ENCODE data around the gene CREB3L1. TPM values are rescaled to one million over a fixed set of nuclear protein-coding genes. Genes with fewer than 3 reads are reported as not detected.

CREB3L1 gene
- total and polyA plus RNA-seq, 2 experiments from 2014 or later: 8.5 to 10.4 TPM

DNA sequence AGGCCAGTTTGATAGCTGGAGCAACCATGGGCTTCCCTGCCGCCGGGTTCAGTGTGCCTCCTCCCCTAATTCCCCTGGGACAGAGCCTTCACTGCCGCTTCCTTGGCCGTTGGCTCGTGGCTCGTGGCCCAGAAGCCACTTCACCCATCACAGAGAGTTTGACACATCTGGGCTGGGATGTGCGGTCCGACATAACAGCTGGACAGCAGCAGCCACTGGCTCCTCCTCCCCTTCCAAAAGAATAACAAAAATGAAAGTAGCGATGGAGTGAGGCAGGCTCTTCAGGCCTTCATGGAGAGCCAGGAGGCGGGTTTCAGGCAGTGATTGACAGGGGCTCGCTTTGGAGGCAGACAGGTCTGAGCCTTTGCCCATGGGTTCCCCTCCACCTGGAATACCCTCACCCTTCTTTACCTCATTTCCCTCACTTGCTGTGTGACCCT is 8.2 kb downstream of the CREB3L1 start (continued):
- no peak for TF ChIP-seq EZH2 (IDR thresholded peaks at IDR 0.05; ENCODE audit: low read depth, unreplicated experiment)
- TF ChIP-seq, protein P1, sequence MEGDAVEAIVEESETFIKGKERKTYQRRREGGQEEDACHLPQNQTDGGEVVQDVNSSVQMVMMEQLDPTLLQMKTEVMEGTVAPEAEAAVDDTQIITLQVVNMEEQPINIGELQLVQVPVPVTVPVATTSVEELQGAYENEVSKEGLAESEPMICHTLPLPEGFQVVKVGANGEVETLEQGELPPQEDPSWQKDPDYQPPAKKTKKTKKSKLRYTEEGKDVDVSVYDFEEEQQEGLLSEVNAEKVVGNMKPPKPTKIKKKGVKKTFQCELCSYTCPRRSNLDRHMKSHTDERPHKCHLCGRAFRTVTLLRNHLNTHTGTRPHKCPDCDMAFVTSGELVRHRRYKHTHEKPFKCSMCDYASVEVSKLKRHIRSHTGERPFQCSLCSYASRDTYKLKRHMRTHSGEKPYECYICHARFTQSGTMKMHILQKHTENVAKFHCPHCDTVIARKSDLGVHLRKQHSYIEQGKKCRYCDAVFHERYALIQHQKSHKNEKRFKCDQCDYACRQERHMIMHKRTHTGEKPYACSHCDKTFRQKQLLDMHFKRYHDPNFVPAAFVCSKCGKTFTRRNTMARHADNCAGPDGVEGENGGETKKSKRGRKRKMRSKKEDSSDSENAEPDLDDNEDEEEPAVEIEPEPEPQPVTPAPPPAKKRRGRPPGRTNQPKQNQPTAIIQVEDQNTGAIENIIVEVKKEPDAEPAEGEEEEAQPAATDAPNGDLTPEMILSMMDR (conservative IDR thresholded peaks at IDR 0.05; ENCODE audit: low read depth in 2 of 2): no peak
- TF ChIP-seq POLR2AphosphoS5 (IDR thresholded peaks at IDR 0.05; ENCODE audit: low read depth): no peak

DNA sequence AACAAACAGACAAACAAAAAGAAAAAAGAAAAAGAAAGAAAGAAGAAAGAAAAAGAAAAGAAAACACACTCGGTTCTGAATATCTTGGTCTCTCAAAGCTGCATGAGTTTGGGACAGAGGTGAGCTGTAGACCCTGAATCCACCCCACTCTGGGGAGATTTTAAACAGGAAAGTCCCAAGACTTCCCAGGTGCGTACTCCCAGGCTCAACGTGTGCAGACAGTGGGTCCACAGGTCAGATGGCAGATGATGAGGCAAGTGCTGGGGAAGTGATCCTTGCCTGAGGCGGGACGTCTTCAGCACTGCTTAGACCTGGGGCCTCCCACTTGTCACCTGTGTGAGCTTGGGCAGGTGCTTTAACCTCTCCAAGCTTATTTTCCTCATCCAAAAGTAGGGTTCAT is 9.3 kb downstream of the CREB3L1 start:
- peaks cover 39% of the 10 kb centered on the region for H3K4me1 Mint-ChIP-seq
- no peak overlapping the region for H3K4me3 ChIP-seq
- ATAC-seq (no peak), DNase-seq (ENCODE audit: low spot score) (no peak)
- H3K27me3 Mint-ChIP-seq (ENCODE audit: insufficient read depth, low read depth, poor library complexity): peaks cover 20% of the 10 kb centered on the region
- peaks cover 40% of the 10 kb centered on the region for H3K4me1 ChIP-seq (ENCODE audit: insufficient read depth)
- H4K20me1 ChIP-seq (replicated peaks; ENCODE audit: insufficient read depth): no peaks in the 10 kb centered on the region
- H3K4me2 ChIP-seq: no peak overlapping the region
- peaks cover 6% of the 10 kb centered on the region; the same call in 1 of the 2 replicates for H3F3A ChIP-seq (replicated peaks; ENCODE audit: low read depth)
- no peaks in the 10 kb centered on the region for H3K36me3 ChIP-seq (ENCODE audit: insufficient read depth)
- H3K79me2 ChIP-seq (replicated peaks; ENCODE audit: insufficient read depth): no peaks in the 10 kb centered on the region
- H3K4me3 Mint-ChIP-seq: no peak overlapping the region; the same call in 2 of the 3 replicates
- H3K27me3 ChIP-seq (ENCODE audit: insufficient read depth): no peaks in the 10 kb centered on the region
- H3K27ac ChIP-seq (ENCODE audit: low read depth): no peak overlapping the region
- H2AFZ ChIP-seq: no peak overlapping the region
- peaks cover 4% of the 10 kb centered on the region; the same call in 1 of the 2 replicates for H3K9me2 ChIP-seq (ENCODE audit: insufficient read depth)
- no peaks in the 10 kb centered on the region for H3K9me3 Mint-ChIP-seq
- H3K27ac Mint-ChIP-seq: no peak overlapping the region
- no peaks in the 10 kb centered on the region; the same call in 2 of the 3 replicates for H3K36me3 Mint-ChIP-seq (ENCODE audit: low read depth)
- no peak for TF ChIP-seq ZNF114 (CRISPR knock-in tag; IDR thresholded peaks at IDR 0.05)
- TF ChIP-seq CREB1 (CRISPR knock-in tag; IDR thresholded peaks at IDR 0.05; ENCODE audit: low read depth): no peak
- TF ChIP-seq, protein P1 (conservative IDR thresholded peaks at IDR 0.05; ENCODE audit: low read depth in 2 of 2): no peak
- no peak for TF ChIP-seq POLR2AphosphoS5 (IDR thresholded peaks at IDR 0.05; ENCODE audit: low read depth)
- TF ChIP-seq, protein P2, sequence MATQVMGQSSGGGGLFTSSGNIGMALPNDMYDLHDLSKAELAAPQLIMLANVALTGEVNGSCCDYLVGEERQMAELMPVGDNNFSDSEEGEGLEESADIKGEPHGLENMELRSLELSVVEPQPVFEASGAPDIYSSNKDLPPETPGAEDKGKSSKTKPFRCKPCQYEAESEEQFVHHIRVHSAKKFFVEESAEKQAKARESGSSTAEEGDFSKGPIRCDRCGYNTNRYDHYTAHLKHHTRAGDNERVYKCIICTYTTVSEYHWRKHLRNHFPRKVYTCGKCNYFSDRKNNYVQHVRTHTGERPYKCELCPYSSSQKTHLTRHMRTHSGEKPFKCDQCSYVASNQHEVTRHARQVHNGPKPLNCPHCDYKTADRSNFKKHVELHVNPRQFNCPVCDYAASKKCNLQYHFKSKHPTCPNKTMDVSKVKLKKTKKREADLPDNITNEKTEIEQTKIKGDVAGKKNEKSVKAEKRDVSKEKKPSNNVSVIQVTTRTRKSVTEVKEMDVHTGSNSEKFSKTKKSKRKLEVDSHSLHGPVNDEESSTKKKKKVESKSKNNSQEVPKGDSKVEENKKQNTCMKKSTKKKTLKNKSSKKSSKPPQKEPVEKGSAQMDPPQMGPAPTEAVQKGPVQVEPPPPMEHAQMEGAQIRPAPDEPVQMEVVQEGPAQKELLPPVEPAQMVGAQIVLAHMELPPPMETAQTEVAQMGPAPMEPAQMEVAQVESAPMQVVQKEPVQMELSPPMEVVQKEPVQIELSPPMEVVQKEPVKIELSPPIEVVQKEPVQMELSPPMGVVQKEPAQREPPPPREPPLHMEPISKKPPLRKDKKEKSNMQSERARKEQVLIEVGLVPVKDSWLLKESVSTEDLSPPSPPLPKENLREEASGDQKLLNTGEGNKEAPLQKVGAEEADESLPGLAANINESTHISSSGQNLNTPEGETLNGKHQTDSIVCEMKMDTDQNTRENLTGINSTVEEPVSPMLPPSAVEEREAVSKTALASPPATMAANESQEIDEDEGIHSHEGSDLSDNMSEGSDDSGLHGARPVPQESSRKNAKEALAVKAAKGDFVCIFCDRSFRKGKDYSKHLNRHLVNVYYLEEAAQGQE (IDR thresholded peaks at IDR 0.05; ENCODE audit: unreplicated experiment): no peak
- no peak for TF ChIP-seq EZH2phosphoT487 (IDR thresholded peaks at IDR 0.05; ENCODE audit: unreplicated experiment)
- TF ChIP-seq JUNB (IDR thresholded peaks at IDR 0.05; ENCODE audit: unreplicated experiment): no peak
- TF ChIP-seq ZNF331 (CRISPR knock-in tag; IDR thresholded peaks at IDR 0.05; ENCODE audit: low read depth): no peak
- TF ChIP-seq EZH2 (IDR thresholded peaks at IDR 0.05; ENCODE audit: low read depth, unreplicated experiment): no peak
- TF ChIP-seq STAT1 (IDR thresholded peaks at IDR 0.05; ENCODE audit: unreplicated experiment): no peak
- TF ChIP-seq, protein P3, sequence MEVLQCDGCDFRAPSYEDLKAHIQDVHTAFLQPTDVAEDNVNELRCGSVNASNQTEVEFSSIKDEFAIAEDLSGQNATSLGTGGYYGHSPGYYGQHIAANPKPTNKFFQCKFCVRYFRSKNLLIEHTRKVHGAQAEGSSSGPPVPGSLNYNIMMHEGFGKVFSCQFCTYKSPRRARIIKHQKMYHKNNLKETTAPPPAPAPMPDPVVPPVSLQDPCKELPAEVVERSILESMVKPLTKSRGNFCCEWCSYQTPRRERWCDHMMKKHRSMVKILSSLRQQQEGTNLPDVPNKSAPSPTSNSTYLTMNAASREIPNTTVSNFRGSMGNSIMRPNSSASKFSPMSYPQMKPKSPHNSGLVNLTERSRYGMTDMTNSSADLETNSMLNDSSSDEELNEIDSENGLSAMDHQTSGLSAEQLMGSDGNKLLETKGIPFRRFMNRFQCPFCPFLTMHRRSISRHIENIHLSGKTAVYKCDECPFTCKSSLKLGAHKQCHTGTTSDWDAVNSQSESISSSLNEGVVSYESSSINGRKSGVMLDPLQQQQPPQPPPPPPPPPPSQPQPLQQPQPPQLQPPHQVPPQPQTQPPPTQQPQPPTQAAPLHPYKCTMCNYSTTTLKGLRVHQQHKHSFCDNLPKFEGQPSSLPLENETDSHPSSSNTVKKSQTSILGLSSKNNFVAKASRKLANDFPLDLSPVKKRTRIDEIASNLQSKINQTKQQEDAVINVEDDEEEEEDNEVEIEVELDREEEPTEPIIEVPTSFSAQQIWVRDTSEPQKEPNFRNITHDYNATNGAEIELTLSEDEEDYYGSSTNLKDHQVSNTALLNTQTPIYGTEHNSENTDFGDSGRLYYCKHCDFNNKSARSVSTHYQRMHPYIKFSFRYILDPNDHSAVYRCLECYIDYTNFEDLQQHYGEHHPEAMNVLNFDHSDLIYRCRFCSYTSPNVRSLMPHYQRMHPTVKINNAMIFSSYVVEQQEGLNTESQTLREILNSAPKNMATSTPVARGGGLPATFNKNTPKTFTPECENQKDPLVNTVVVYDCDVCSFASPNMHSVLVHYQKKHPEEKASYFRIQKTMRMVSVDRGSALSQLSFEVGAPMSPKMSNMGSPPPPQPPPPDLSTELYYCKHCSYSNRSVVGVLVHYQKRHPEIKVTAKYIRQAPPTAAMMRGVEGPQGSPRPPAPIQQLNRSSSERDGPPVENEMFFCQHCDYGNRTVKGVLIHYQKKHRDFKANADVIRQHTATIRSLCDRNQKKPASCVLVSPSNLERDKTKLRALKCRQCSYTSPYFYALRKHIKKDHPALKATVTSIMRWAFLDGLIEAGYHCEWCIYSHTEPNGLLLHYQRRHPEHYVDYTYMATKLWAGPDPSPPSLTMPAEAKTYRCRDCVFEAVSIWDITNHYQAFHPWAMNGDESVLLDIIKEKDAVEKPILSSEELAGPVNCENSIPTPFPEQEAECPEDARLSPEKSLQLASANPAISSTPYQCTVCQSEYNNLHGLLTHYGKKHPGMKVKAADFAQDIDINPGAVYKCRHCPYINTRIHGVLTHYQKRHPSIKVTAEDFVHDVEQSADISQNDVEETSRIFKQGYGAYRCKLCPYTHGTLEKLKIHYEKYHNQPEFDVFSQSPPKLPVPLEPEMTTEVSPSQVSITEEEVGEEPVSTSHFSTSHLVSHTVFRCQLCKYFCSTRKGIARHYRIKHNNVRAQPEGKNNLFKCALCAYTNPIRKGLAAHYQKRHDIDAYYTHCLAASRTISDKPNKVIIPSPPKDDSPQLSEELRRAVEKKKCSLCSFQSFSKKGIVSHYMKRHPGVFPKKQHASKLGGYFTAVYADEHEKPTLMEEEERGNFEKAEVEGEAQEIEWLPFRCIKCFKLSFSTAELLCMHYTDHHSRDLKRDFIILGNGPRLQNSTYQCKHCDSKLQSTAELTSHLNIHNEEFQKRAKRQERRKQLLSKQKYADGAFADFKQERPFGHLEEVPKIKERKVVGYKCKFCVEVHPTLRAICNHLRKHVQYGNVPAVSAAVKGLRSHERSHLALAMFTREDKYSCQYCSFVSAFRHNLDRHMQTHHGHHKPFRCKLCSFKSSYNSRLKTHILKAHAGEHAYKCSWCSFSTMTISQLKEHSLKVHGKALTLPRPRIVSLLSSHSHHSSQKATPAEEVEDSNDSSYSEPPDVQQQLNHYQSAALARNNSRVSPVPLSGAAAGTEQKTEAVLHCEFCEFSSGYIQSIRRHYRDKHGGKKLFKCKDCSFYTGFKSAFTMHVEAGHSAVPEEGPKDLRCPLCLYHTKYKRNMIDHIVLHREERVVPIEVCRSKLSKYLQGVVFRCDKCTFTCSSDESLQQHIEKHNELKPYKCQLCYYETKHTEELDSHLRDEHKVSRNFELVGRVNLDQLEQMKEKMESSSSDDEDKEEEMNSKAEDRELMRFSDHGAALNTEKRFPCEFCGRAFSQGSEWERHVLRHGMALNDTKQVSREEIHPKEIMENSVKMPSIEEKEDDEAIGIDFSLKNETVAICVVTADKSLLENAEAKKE (CRISPR knock-in tag; IDR thresholded peaks at IDR 0.05): no peak

Measured in GM23338 (cell line).